ENCODE data around the gene NEB. TPM values are rescaled to one million over a fixed set of nuclear protein-coding genes. Genes with fewer than 3 reads are reported as not detected.

The NEB gene
- polyA plus RNA-seq, 1 of the 3 experiments (the other 2 are of a cell fraction) = 0.02 TPM

DNA sequence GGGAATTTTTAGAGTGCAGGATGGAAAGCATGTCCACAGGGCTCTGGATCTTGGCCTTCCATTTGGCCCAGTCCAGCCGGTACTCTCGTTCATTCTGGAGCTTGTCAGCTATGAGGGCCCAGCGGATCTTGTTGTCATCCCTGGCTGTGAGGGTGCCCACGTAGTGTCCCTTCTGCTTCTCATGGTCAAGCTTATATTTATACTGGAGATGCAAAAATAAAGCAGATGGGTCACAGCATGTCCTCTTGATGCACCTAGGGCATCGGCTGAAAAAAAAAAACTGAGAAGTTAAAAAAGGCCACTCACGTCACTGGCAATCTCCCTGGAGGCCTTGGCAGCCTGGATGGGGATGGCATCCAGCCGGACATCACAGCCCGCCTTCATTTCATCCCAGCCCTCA is 164.1 kb downstream of the NEB start:
- WGBS (ENCODE audit: low lambda C conversion rate) = 83% methylated on average over 8 of the region's 8 CpGs
- Histone ChIP-seq H3K9ac (no peak overlapping the region), H4K20me1 (ENCODE audit: insufficient read depth) (no peaks in the 10 kb centered on the region), H3K9me2 (no peaks in the 10 kb centered on the region), H3K27ac (ENCODE audit: low read depth in 2 of 2, low read length in 1 of 2) (no peak overlapping the region), H3K4me2 (no peak overlapping the region), H3K79me2 (ENCODE audit: insufficient read depth) (no peaks in the 10 kb centered on the region), H3K36me3 (replicated peaks in 1 of 2; ENCODE audit: control insufficient read depth in 1 of 2, insufficient read depth in 2 of 2, low read length in 1 of 2) (no peaks in the 10 kb centered on the region), H3K4me3 (ENCODE audit: low read depth in 2 of 2, low read length in 1 of 2) (no peak overlapping the region), H3K9me3 (no peaks in the 10 kb centered on the region), H3K4me1 (ENCODE audit: control insufficient read depth in 1 of 2, insufficient read depth in 2 of 2, low read depth in 1 of 2, low read length in 1 of 2) (no peaks in the 10 kb centered on the region), H3K27me3 (ENCODE audit: insufficient read depth) (no peaks in the 10 kb centered on the region), H3F3A (replicated peaks; ENCODE audit: insufficient read depth) (no peaks in the 10 kb centered on the region), H2AFZ (ENCODE audit: low read depth) (no peak overlapping the region)
- ChIA-PET CTCF (no interaction called here), POLR2A (no interaction called here)
- DNase-seq = no peak
- TF ChIP-seq GATA2 (CRISPR knock-in tag; IDR thresholded peaks at IDR 0.05) (no peak), FOSL2 (IDR thresholded peaks at IDR 0.05; ENCODE audit: borderline replicate concordance, low read depth) (no peak), MXI1 (IDR thresholded peaks at IDR 0.05; ENCODE audit: low read depth, low read length) (no peak), NFIC (IDR thresholded peaks at IDR 0.05; ENCODE audit: borderline replicate concordance) (no peak), RCOR1 (IDR thresholded peaks at IDR 0.05; ENCODE audit: low read length) (no peak), JUND (IDR thresholded peaks at IDR 0.05) (no peak), RFX5 (IDR thresholded peaks at IDR 0.05; ENCODE audit: low read length) (no peak), TEAD4 (IDR thresholded peaks at IDR 0.05; ENCODE audit: borderline replicate concordance, insufficient read depth) (no peak)

GRCh38 chr2:151569167-151569566 is 165.1 kb downstream of the NEB start:
- Histone ChIP-seq H3K9me2 (no peaks in the 10 kb centered on the region), H4K20me1 (ENCODE audit: insufficient read depth) (no peaks in the 10 kb centered on the region), H3F3A (replicated peaks; ENCODE audit: insufficient read depth) (no peaks in the 10 kb centered on the region), H2AFZ (ENCODE audit: low read depth) (no peak overlapping the region), H3K27ac (ENCODE audit: low read depth in 2 of 2, low read length in 1 of 2) (no peak overlapping the region), H3K27me3 (ENCODE audit: insufficient read depth) (no peaks in the 10 kb centered on the region), H3K36me3 (replicated peaks in 1 of 2; ENCODE audit: control insufficient read depth in 1 of 2, insufficient read depth in 2 of 2, low read length in 1 of 2) (no peaks in the 10 kb centered on the region), H3K79me2 (ENCODE audit: insufficient read depth) (no peaks in the 10 kb centered on the region), H3K9ac (no peak overlapping the region), H3K4me3 (ENCODE audit: low read depth in 2 of 2, low read length in 1 of 2) (no peak overlapping the region), H3K4me2 (no peak overlapping the region), H3K4me1 (ENCODE audit: control insufficient read depth in 1 of 2, insufficient read depth in 2 of 2, low read depth in 1 of 2, low read length in 1 of 2) (no peaks in the 10 kb centered on the region), H3K9me3 (no peaks in the 10 kb centered on the region)
- CTCF ChIA-PET = no interaction called here
- WGBS (ENCODE audit: low lambda C conversion rate) = 77% methylated on average over 8 of the region's 8 CpGs
- POLR2A ChIA-PET = no interaction called here
- no peak for DNase-seq
- no peak for TF ChIP-seq CHD2 (IDR thresholded peaks at IDR 0.05; ENCODE audit: low read length, partially characterized antibody)
- TF ChIP-seq ZBTB33 (IDR thresholded peaks at IDR 0.05; ENCODE audit: borderline replicate concordance, low read depth) = no peak
- no peak for TF ChIP-seq EP300 (IDR thresholded peaks at IDR 0.05; ENCODE audit: borderline replicate concordance in 1 of 2, low read depth in 1 of 2, low read length in 1 of 2)
- TF ChIP-seq, protein P1, sequence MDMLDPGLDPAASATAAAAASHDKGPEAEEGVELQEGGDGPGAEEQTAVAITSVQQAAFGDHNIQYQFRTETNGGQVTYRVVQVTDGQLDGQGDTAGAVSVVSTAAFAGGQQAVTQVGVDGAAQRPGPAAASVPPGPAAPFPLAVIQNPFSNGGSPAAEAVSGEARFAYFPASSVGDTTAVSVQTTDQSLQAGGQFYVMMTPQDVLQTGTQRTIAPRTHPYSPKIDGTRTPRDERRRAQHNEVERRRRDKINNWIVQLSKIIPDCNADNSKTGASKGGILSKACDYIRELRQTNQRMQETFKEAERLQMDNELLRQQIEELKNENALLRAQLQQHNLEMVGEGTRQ (IDR thresholded peaks at IDR 0.05; ENCODE audit: borderline replicate concordance, low read depth, low read length) = no peak
- TF ChIP-seq ELF1 (IDR thresholded peaks at IDR 0.05) = no peak
- no peak for TF ChIP-seq JUND (IDR thresholded peaks at IDR 0.05)
- no peak for TF ChIP-seq GATA2 (CRISPR knock-in tag; IDR thresholded peaks at IDR 0.05)
- no peak for TF ChIP-seq NFIC (IDR thresholded peaks at IDR 0.05; ENCODE audit: borderline replicate concordance)
- TF ChIP-seq NRF1 (IDR thresholded peaks at IDR 0.05; ENCODE audit: low read depth, low read length) = no peak
- TF ChIP-seq MXI1 (IDR thresholded peaks at IDR 0.05; ENCODE audit: low read depth, low read length) = no peak
- no peak for TF ChIP-seq FOSL2 (IDR thresholded peaks at IDR 0.05; ENCODE audit: borderline replicate concordance, low read depth)
- TF ChIP-seq, protein P2, sequence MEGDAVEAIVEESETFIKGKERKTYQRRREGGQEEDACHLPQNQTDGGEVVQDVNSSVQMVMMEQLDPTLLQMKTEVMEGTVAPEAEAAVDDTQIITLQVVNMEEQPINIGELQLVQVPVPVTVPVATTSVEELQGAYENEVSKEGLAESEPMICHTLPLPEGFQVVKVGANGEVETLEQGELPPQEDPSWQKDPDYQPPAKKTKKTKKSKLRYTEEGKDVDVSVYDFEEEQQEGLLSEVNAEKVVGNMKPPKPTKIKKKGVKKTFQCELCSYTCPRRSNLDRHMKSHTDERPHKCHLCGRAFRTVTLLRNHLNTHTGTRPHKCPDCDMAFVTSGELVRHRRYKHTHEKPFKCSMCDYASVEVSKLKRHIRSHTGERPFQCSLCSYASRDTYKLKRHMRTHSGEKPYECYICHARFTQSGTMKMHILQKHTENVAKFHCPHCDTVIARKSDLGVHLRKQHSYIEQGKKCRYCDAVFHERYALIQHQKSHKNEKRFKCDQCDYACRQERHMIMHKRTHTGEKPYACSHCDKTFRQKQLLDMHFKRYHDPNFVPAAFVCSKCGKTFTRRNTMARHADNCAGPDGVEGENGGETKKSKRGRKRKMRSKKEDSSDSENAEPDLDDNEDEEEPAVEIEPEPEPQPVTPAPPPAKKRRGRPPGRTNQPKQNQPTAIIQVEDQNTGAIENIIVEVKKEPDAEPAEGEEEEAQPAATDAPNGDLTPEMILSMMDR (IDR thresholded peaks at IDR 0.05) = no peak
- TF ChIP-seq IRF3 (IDR thresholded peaks at IDR 0.05; ENCODE audit: low read depth, low read length) = no peak
- TF ChIP-seq RXRA (IDR thresholded peaks at IDR 0.05; ENCODE audit: borderline replicate concordance, low read depth) = no peak

Data from SK-N-SH (cell line).